ENCODE measurements around the gene FAM193B.

Gene FAM193B

GRCh38 chr5:177483042-177483441 lies 71.3 kb downstream of the FAM193B start:
- no peak for DNase-seq

DNA sequence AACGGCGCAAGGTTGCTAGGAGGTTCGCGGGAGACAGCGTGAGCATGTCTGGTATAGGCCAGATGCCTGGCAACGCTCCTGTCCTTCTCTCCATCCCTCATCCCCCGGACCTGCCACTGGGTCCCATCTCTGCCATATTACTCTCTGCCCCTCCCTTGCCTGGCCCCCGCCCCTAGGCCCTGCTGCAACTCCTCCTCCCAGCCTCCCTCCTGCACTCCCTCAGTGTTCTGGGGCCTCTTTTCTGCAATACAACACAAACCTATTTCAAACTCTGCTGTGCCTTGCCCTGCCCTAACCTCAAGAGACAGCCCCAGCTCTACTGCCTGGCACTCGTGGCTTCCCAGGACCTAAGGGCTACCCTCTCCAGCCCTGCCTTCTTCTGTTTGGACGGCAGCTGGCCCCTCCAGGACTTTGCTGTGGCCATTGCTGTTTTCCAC lies 72.0 kb downstream of the FAM193B start:
- DNase-seq, result no peak

- DNase-seq, result peak; percentile 53
Measured at GRCh38 chr5:177479774-177480173, 74.6 kb downstream of the FAM193B start.

DNA sequence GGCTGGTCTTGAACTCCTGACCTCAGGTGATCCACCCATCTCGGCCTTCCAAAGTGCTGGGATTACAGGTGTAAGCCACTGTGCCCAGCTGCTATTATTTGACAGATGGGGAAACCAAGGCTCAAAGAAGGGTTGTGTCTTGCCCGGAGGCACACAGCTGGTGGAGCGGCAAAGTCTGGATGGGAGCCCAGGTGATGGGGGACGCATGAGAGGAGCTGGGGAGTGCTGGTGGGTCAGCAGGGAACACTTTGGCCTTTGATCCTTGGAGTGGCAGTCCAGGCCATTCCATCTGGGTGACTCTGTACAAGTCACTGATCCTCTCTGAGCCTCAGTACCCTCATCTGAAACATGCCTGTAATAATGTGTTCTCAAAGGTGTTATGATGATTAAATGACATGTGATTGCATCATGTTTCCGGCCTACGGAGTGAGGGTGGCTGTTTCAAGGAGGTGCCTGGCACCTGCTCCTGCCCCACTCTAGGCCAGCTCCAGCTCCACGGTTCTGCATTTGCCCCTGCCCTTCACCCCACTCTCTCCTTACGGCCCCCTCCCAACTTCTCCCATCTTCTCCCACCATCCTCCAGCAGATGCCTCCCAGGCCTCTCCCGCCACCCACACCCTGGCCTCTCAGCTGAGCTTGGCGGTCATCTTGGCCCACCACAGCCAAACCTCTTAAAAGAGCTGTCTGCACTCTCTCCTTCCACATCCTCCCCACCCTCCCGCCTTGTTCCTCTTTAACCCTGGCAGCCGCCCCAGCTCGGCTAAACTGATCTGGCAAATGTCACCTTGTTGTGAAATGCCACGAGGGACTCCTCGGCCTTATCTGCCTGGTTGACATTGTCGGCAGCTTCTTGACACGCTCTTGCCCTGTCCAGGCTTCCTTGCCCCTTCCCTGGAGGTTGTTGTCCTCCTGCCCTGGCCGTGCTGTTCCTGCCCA lies 75.4 kb downstream of the FAM193B start:
- DNase-seq, result peak; percentile 71

GRCh38 chr5:177477701-177478477 lies 76.5 kb downstream of the FAM193B start:
- no peak for DNase-seq

GRCh38 chr5:177476531-177477233 lies 77.7 kb downstream of the FAM193B start:
- no peak for DNase-seq

- DNase-seq, result no peak
Measured at GRCh38 chr5:177475563-177476427, 78.6 kb downstream of the FAM193B start.

DNA sequence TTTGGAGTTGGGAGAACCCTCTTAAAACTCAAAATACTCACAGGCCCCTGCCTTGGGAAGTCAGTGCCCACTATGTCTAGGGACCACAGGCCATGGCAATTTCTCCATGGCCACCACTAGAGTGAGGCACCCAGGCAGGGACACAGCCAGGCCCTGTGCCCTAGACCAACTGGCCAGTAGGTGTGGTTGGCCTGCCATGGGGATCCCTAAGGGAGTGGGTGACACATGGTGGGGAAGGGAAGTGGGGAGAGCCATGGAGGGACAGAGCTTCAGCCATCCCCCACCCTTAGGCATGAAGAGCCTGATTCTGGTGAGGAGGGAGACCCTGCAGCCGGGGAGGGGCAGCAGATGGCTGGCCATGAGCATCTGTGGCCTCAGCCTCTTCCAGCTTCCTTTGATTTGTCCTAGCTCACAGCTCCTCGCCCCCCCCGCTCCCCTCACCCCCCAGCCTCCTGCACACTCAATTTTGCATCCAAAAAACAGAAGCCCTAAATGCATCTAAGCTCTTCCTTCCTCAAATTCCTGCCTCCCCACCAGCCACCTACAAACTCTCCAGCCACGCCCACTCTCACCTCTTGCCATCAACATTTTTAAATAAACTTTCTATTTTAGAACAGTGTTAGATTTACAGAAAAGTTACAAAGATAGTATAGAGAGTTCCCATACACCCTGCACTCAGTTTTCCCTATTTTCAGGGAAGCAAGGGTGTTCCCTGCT lies 79.4 kb downstream of the FAM193B start:
- DNase-seq, result no peak

GRCh38 chr5:177474002-177474476 lies 80.3 kb downstream of the FAM193B start:
- no peak for DNase-seq

- DNase-seq, result no peak
Measured at GRCh38 chr5:177473443-177474001, 80.8 kb downstream of the FAM193B start, which contains the start of gene DBN1. Gene DBN1, minus strand, starts transcription at chr5:177473634. Its CDS starts 113 bp downstream, at chr5:177473521.

- DNase-seq, result no peak
Measured at GRCh38 chr5:177472460-177473442, 81.6 kb downstream of the FAM193B start.

GRCh38 chr5:177471610-177472356 lies 82.6 kb downstream of the FAM193B start:
- no peak for DNase-seq

DNA sequence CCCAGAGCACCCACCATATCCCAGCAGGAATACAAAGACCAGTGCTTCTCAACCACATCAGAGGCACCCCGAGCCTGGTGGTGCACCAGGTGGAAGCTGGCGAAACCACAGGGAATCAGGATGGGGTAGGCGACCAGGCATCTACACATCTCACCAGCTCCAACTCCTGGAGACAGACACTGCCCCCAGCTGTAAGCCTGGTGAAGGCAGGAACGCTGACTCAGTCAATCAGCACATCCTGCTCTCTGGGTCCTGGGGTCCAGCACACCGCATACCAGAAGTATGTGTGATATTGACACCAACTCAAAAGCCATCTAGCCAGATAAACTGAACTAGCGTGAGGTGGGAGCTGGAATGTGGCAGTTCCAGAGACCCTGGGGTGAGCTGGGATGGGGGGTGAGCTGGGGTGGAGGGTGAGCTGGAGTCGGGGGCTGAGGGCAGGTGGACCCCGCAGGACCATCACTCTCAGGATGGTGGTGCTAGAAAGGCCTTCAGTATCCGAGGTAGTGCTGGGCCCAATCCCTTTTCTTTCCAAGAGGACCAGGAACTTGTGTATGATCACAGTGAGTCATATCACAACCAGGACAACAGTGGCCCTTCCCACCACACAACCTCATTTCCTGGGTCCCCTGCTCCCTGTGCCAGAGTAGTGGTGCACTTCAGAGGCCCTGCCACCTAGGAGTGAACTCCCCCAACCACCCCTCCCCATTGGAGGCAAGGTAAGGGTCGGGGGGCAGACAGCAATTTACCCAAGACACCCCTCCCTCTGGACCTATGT lies 83.4 kb downstream of the FAM193B start:
- DNase-seq, result no peak
